CD14-positive monocyte (primary cell): ENCODE results near the gene ASTN2. TPM values are rescaled to one million over a fixed set of nuclear protein-coding genes. Genes with fewer than 3 reads are reported as not detected.

Experiments used
- DNase-seq, 3 donors: peaks; one replicate each; pipeline ENCODE4 v3.0.0-alpha.2; 2011 to 2022
- H2AFZ ChIP-seq: 2 replicates; pipeline ENCODE4 v1.6.0; 2012; ENCODE audit warnings: mild to moderate bottlenecking, low read depth, low read length, inconsistent platforms; ENCODE audit not compliant: insufficient read depth, poor library complexity, severe bottlenecking
- H3K27ac ChIP-seq, 2 donors: 1 replicate in 1 of 2; 2 replicates in 1 of 2; pipeline ENCODE4 v1.5.1; 2012 to 2013; ENCODE audit warnings: low read length in 2 of 2, control low read depth in 1 of 2, inconsistent platforms in 1 of 2, low read depth in 1 of 2, mild to moderate bottlenecking in 1 of 2
- H3K27me3 ChIP-seq, 2 donors: one replicate each; pipeline versions ENCODE4 v1.6.0 to v1.6.1; 2011 to 2013; ENCODE audit warnings: low read length in 2 of 2; ENCODE audit not compliant: control insufficient read depth in 2 of 2, insufficient read depth in 2 of 2
- H3K36me3 ChIP-seq, 2 donors: replicated peaks in 1 of 2; 1 replicate in 1 of 2; 2 replicates in 1 of 2; pipeline versions ENCODE4 v1.5.1 to v1.6.1; 2012 to 2013; ENCODE audit warnings: low read length in 2 of 2, control low read depth in 1 of 2, inconsistent platforms in 1 of 2, mild to moderate bottlenecking in 1 of 2; ENCODE audit not compliant: insufficient read depth in 2 of 2, control insufficient read depth in 1 of 2
- H3K4me1 ChIP-seq, 2 donors: 1 replicate in 1 of 2; 2 replicates in 1 of 2; pipeline versions ENCODE4 v1.5.1 to v1.6.1; 2012 to 2013; ENCODE audit warnings: low read length in 2 of 2, control low read depth in 1 of 2, inconsistent platforms in 1 of 2, mild to moderate bottlenecking in 1 of 2, moderate library complexity in 1 of 2; ENCODE audit not compliant: insufficient read depth in 2 of 2, control insufficient read depth in 1 of 2
- H3K4me2 ChIP-seq: replicated peaks from 2 replicates; pipeline ENCODE3; 2012; ENCODE audit warnings: low read length, moderate library complexity, mild to moderate bottlenecking; ENCODE audit not compliant: poor library complexity, severe bottlenecking; ENCODE audit errors: extremely low read depth
- H3K4me3 ChIP-seq, 3 experiments: fragments of 200-600 bp in 1 of 3; sonication (generic) in 1 of 3; replicated peaks in 1 of 3; 1 replicate in 2 of 3; 2 replicates in 1 of 3; pipeline ENCODE4 v1.5.1; 2011 to 2013; ENCODE audit warnings: low read length in 3 of 3, mild to moderate bottlenecking in 3 of 3, control low read depth in 2 of 3, low read depth in 2 of 3, inconsistent platforms in 1 of 3, moderate library complexity in 1 of 3
- H3K79me2 ChIP-seq: 2 replicates; pipeline ENCODE4 v1.6.0; 2012; ENCODE audit warnings: mild to moderate bottlenecking, control low read depth, inconsistent platforms, low read length, moderate library complexity; ENCODE audit not compliant: insufficient read depth
- H3K9ac ChIP-seq: 2 replicates; pipeline ENCODE4 v1.6.0; 2017; ENCODE audit warnings: low read length, mild to moderate bottlenecking; ENCODE audit not compliant: insufficient read depth, poor library complexity, severe bottlenecking
- H3K9me3 ChIP-seq, 2 donors: replicated peaks in 1 of 2; 1 replicate in 1 of 2; 2 replicates in 1 of 2; pipeline versions ENCODE4 v1.5.1 to v1.6.1; 2012 to 2013; ENCODE audit warnings: low read length in 2 of 2, control low read depth in 1 of 2; ENCODE audit not compliant: control insufficient read depth in 1 of 2, insufficient read depth in 1 of 2
- H4K20me1 ChIP-seq: 2 replicates; pipeline ENCODE4 v1.6.0; 2012; ENCODE audit warnings: mild to moderate bottlenecking, low read length, control low read depth, moderate library complexity; ENCODE audit not compliant: insufficient read depth
- H3K27ac Mint-ChIP-seq, 7 donors: one replicate each; pipeline ENCODE4 v1.8.0; 2020; ENCODE audit warnings: mild to moderate bottlenecking in 7 of 7, mixed read lengths in 7 of 7, moderate library complexity in 6 of 7, inconsistent platforms in 2 of 7
- H3K27me3 Mint-ChIP-seq, 3 donors: one replicate each; pipeline ENCODE4 v1.8.0; 2021 to 2022; ENCODE audit warnings: low read depth in 3 of 3, mild to moderate bottlenecking in 3 of 3, mixed read lengths in 3 of 3, moderate library complexity in 3 of 3, inconsistent platforms in 1 of 3
- H3K36me3 Mint-ChIP-seq, 2 donors: one replicate each; pipeline ENCODE4 v1.8.0; 2020; ENCODE audit warnings: mixed read lengths in 2 of 2, inconsistent platforms in 1 of 2, mild to moderate bottlenecking in 1 of 2
- H3K4me1 Mint-ChIP-seq: one replicate; pipeline ENCODE4 v1.8.0; 2020; ENCODE audit warnings: mild to moderate bottlenecking, mixed read lengths
- H3K4me3 Mint-ChIP-seq, 2 donors: one replicate each; pipeline ENCODE4 v1.8.0; 2020; ENCODE audit warnings: mild to moderate bottlenecking in 2 of 2, mixed read lengths in 2 of 2, moderate library complexity in 1 of 2
- H3K9me3 Mint-ChIP-seq, 7 donors: one replicate each; pipeline ENCODE4 v1.8.0; 2020 to 2022; ENCODE audit warnings: mixed read lengths in 7 of 7, mild to moderate bottlenecking in 6 of 7, moderate library complexity in 6 of 7, inconsistent platforms in 2 of 7
- WGBS: methylation state at CpG from one replicate; pipeline ENCODE4 v1.1.5; 2013; ENCODE audit warnings: missing lambda C conversion rate; ENCODE audit not compliant: insufficient coverage; 5-methylcytosine and 5-hydroxymethylcytosine counted together
- intact Hi-C, 2 donors: fragments of 100-400 bp; cut with micrococcal nuclease; formaldehyde crosslinking; loops; one replicate each; pipeline versions ENCODE4 v1.15.0 to v1.15.1; 2023
- polyA plus RNA-seq, 3 donors: library from polyadenylated mRNA; depleted of rRNA in 1 of 3; unstranded in 2 of 3; stranded (reverse) in 1 of 3; fragments of 300-500 nt in 2 of 3; fragments of >200 nt in 1 of 3; fragmentation: Illumina TruSeq in 2 of 3; gene quantifications; 1 replicate in 2 of 3; 2 replicates in 1 of 3; pipeline ENCODE4 v1.2.3, GENCODE V29; 2012 to 2021
- TF ChIP-seq, protein P1 (sequence below): fragments of 200-600 bp; IDR thresholded peaks from one replicate; pipeline ENCODE4 v1.8.0; 2022; ENCODE audit warnings: antibody characterized with exemption, mild to moderate bottlenecking

ASTN2 gene
- polyA plus RNA-seq, 3 donors = not detected

DNA sequence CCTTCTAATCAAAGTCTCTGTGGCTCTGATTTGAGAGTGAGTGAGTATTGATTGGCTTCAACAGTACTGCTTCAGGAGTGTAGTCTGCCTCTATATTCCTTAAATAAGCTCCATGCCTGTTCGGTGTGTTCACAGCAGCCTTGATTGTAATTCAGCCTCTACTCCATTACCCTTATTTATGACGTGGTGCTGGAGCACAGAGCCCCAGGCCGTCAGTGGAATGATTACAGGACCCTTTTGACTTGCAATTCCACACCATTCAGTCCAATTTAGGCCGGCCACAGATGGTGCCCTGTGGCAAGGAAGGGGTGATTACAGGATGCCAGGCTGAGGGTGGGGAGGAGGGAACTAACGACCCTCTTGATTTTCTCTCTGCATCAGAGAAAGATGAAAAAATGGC, 110.3 kb downstream of the ASTN2 start:
- Histone ChIP-seq H3K36me3 (no peaks in the 10 kb centered on the region), H3K27me3 (no peaks in the 10 kb centered on the region), H3K79me2 (no peaks in the 10 kb centered on the region), H4K20me1 (no peaks in the 10 kb centered on the region), H3K9ac (no peak overlapping the region), H2AFZ (no peak overlapping the region), H3K27ac (no peak overlapping the region), H3K4me2 (no peak overlapping the region), H3K9me3 (no peaks in the 10 kb centered on the region), H3K4me1 (no peaks in the 10 kb centered on the region), H3K4me3 (no peak overlapping the region)
- H3K9me3 Mint-ChIP-seq = peaks cover 0 to 2% (median 0%) of the 10 kb centered on the region in 7 donors
- DNase-seq = no peak
- H3K4me1 Mint-ChIP-seq = no peaks in the 10 kb centered on the region
- TF ChIP-seq, protein P1, sequence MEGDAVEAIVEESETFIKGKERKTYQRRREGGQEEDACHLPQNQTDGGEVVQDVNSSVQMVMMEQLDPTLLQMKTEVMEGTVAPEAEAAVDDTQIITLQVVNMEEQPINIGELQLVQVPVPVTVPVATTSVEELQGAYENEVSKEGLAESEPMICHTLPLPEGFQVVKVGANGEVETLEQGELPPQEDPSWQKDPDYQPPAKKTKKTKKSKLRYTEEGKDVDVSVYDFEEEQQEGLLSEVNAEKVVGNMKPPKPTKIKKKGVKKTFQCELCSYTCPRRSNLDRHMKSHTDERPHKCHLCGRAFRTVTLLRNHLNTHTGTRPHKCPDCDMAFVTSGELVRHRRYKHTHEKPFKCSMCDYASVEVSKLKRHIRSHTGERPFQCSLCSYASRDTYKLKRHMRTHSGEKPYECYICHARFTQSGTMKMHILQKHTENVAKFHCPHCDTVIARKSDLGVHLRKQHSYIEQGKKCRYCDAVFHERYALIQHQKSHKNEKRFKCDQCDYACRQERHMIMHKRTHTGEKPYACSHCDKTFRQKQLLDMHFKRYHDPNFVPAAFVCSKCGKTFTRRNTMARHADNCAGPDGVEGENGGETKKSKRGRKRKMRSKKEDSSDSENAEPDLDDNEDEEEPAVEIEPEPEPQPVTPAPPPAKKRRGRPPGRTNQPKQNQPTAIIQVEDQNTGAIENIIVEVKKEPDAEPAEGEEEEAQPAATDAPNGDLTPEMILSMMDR = no peak
- no peak overlapping the region for H3K27ac Mint-ChIP-seq
- no CpG with 5 or more reads among the region's 5 CpGs for WGBS
- H3K4me3 Mint-ChIP-seq = no peak overlapping the region
- H3K27me3 Mint-ChIP-seq = peaks cover 0 to 3% (median 3%) of the 10 kb centered on the region in 3 donors
- H3K36me3 Mint-ChIP-seq = no peaks in the 10 kb centered on the region
- intact Hi-C loops = no loop called here

DNA sequence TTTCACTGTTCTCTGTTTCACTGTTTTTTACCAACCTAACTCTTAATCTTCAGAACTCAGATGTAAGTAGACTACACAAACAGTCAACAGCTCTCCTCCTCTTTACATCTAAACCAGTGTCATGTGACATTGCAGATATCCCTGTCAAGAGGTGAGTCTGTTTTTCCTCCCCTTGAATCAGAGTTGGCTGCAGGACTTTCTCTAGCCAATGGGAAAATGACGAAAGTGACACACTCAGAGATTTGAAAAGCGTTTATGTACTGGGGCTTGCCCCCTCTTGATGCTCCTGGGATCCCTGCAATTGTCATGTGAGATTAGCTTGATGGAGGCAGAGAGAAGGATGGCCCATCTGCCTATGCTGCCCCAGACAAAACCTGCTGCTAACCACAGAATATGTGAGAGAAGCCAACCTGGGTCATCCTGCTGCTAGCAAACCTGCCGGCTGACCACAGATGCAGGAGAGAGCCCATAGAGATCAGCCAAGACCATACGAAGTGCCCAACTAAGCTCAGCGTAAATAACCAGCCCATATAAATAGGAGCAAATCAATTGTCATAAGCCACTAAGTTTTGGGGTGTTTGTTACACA, 111.1 kb downstream of the ASTN2 start:
- Histone ChIP-seq H3K9me3 (no peaks in the 10 kb centered on the region), H4K20me1 (no peaks in the 10 kb centered on the region), H3K27ac (no peak overlapping the region), H2AFZ (no peak overlapping the region), H3K4me1 (no peaks in the 10 kb centered on the region), H3K9ac (no peak overlapping the region), H3K36me3 (no peaks in the 10 kb centered on the region), H3K79me2 (no peaks in the 10 kb centered on the region), H3K4me3 (no peak overlapping the region), H3K4me2 (no peak overlapping the region), H3K27me3 (no peaks in the 10 kb centered on the region)
- DNase-seq = no peak
- Mint-ChIP-seq H3K36me3 (no peaks in the 10 kb centered on the region), H3K9me3 (peaks cover 0 to 2% (median 0%) of the 10 kb centered on the region in 7 donors), H3K27ac (no peak overlapping the region), H3K4me3 (no peak overlapping the region), H3K27me3 (peaks cover 0 to 3% (median 3%) of the 10 kb centered on the region in 3 donors), H3K4me1 (no peaks in the 10 kb centered on the region)
- TF ChIP-seq, protein P1 = no peak
- no CpG with 5 or more reads among the region's 5 CpGs for WGBS
- intact Hi-C loops = no loop called here
